Stimulated activated naive CD8-positive, alpha-beta T cell treated with anti-CD3 and anti-CD28 coated beads, Interleukin-15, amount 100 ng/mL, for 72 hours (primary cell): ENCODE measurements around the gene TMIGD2.
"Not testable (repeated sequence)": the region's sequence is repeated elsewhere in the genome, so short reads cannot be mapped to it uniquely, and the experiment has no call there.

Source experiments
- ATAC-seq: fragments of 150-1000 bp; cut with Tn5 transposase; 2 replicates; pipeline ENCODE4 v1.10.0; 2021; ENCODE audit warnings: mild to moderate bottlenecking, moderate library complexity
- DNase-seq, 2 donors: peaks; one replicate each; pipeline ENCODE4 v3.0.0; 2021 to 2022
- H3K27ac Mint-ChIP-seq, 2 donors: one replicate each; pipeline ENCODE4 v1.8.0; 2022; ENCODE audit warnings: mild to moderate bottlenecking in 2 of 2, mixed read lengths in 2 of 2, moderate library complexity in 2 of 2
- H3K27me3 Mint-ChIP-seq: one replicate; pipeline ENCODE4 v1.8.0; 2022; ENCODE audit warnings: mixed read lengths
- H3K4me1 Mint-ChIP-seq: one replicate; pipeline ENCODE4 v1.8.0; 2022; ENCODE audit warnings: mild to moderate bottlenecking, mixed read lengths
- H3K4me3 Mint-ChIP-seq, 2 donors: one replicate each; pipeline ENCODE4 v1.8.0; 2022; ENCODE audit warnings: mild to moderate bottlenecking in 2 of 2, mixed read lengths in 2 of 2, moderate library complexity in 1 of 2
- H3K9me3 Mint-ChIP-seq, 2 donors: one replicate each; pipeline ENCODE4 v1.8.0; 2022; ENCODE audit warnings: mixed read lengths in 2 of 2

Gene TMIGD2

GRCh38 chr19:4329858-4330257, 27.7 kb upstream of the TMIGD2 start:
- H3K27me3 Mint-ChIP-seq = peaks cover 7% of the 10 kb centered on the region
- ATAC-seq = no peak

GRCh38 chr19:4328991-4329681, 26.9 kb upstream of the TMIGD2 start:
- Mint-ChIP-seq H3K27ac (peak overlapping the region; percentile 78 to 82), H3K4me1 (peaks cover 47% of the 10 kb centered on the region), H3K4me3 (peak overlapping the region; percentile 79 to 87)
- not testable (repeated sequence) for H3K9me3 Mint-ChIP-seq, H3K27me3 Mint-ChIP-seq, ATAC-seq
- peak; percentile 42 to 61 for DNase-seq

More at GRCh38 chr19:4329858-4330257, 27.7 kb upstream of the TMIGD2 start:
- DNase-seq = no peak
- Mint-ChIP-seq H3K27ac (no peak overlapping the region), H3K9me3 (peaks cover 8 to 10% of the 10 kb centered on the region in 2 donors), H3K4me1 (peaks cover 47% of the 10 kb centered on the region), H3K4me3 (peak overlapping the region; percentile 79 to 87)

GRCh38 chr19:4328243-4328990, 26.2 kb upstream of the TMIGD2 start:
- Mint-ChIP-seq H3K27me3 (peaks cover 7% of the 10 kb centered on the region), H3K4me3 (peak overlapping the region; percentile 79 to 87)
- peak; percentile 97 to 98 for DNase-seq

GRCh38 chr19:4327877-4328242, 25.7 kb upstream of the TMIGD2 start:
- Mint-ChIP-seq H3K9me3 (no peaks in the 10 kb centered on the region), H3K4me1 (peaks cover 47% of the 10 kb centered on the region), H3K27ac (peak overlapping the region in 1 of 2 donors; percentile 66), H3K27me3 (peaks cover 7% of the 10 kb centered on the region), H3K4me3 (peak overlapping the region; percentile 79 to 87)
- DNase-seq (no peak), ATAC-seq (peak; percentile 25)

More at GRCh38 chr19:4328243-4328990, 26.2 kb upstream of the TMIGD2 start:
- ATAC-seq = peak; percentile 90
- peaks cover 47% of the 10 kb centered on the region for H3K4me1 Mint-ChIP-seq
- H3K9me3 Mint-ChIP-seq = no peaks in the 10 kb centered on the region
- H3K27ac Mint-ChIP-seq = peak overlapping the region; percentile 74 to 82

GRCh38 chr19:4327252-4327876, 25.2 kb upstream of the TMIGD2 start:
- ATAC-seq (peak; percentile 54), DNase-seq (peak; percentile 80 to 85)
- Mint-ChIP-seq H3K9me3 (no peaks in the 10 kb centered on the region), H3K4me1 (peaks cover 47% of the 10 kb centered on the region), H3K27ac (peak overlapping the region in 1 of 2 donors; percentile 48), H3K4me3 (peak overlapping the region; percentile 79 to 87), H3K27me3 (peaks cover 7% of the 10 kb centered on the region)

GRCh38 chr19:4326837-4327251, 24.7 kb upstream of the TMIGD2 start:
- Mint-ChIP-seq H3K9me3 (peaks cover 0 to 4% of the 10 kb centered on the region in 2 donors), H3K4me1 (peaks cover 47% of the 10 kb centered on the region), H3K4me3 (peak overlapping the region; percentile 79 to 87), H3K27ac (no peak overlapping the region), H3K27me3 (peaks cover 7% of the 10 kb centered on the region)
- ATAC-seq (no peak), DNase-seq (no peak)

- no peak for DNase-seq
- Mint-ChIP-seq H3K27ac (peak overlapping the region in 1 of 2 donors; percentile 27), H3K27me3 (peaks cover 7% of the 10 kb centered on the region), H3K4me3 (peak overlapping the region; percentile 72 to 87), H3K4me1 (peaks cover 47% of the 10 kb centered on the region), H3K9me3 (peaks cover 0 to 10% of the 10 kb centered on the region in 2 donors)
- no peak for ATAC-seq
These were observed 24.1 kb upstream of the TMIGD2 start for GRCh38 chr19:4326215-4326836.

GRCh38 chr19:4324228-4324627, 22.0 kb upstream of the TMIGD2 start:
- Mint-ChIP-seq H3K4me3 (no peak overlapping the region), H3K27ac (no peak overlapping the region), H3K9me3 (peaks cover 16 to 30% of the 10 kb centered on the region in 2 donors), H3K4me1 (peaks cover 35% of the 10 kb centered on the region), H3K27me3 (peaks cover 7% of the 10 kb centered on the region)
- DNase-seq (no peak), ATAC-seq (no peak)

GRCh38 chr19:4323692-4324091, 21.5 kb upstream of the TMIGD2 start:
- Mint-ChIP-seq H3K27me3 (peaks cover 7% of the 10 kb centered on the region), H3K9me3 (peaks cover 21 to 36% of the 10 kb centered on the region in 2 donors), H3K4me3 (no peak overlapping the region), H3K27ac (no peak overlapping the region), H3K4me1 (peaks cover 32% of the 10 kb centered on the region)
- ATAC-seq (no peak), DNase-seq (no peak)

- peaks cover 23 to 38% of the 10 kb centered on the region in 2 donors for H3K9me3 Mint-ChIP-seq
- ATAC-seq = no peak
These were observed 20.9 kb upstream of the TMIGD2 start for GRCh38 chr19:4322942-4323665.

GRCh38 chr19:4320419-4320818, 18.2 kb upstream of the TMIGD2 start:
- ATAC-seq (no peak), DNase-seq (no peak)
- Mint-ChIP-seq H3K9me3 (peaks cover 23 to 38% of the 10 kb centered on the region in 2 donors), H3K4me3 (no peak overlapping the region), H3K27ac (no peak overlapping the region), H3K27me3 (no peaks in the 10 kb centered on the region), H3K4me1 (peaks cover 3% of the 10 kb centered on the region)

More at GRCh38 chr19:4322942-4323665, 20.9 kb upstream of the TMIGD2 start:
- DNase-seq = no peak
- H3K4me3 Mint-ChIP-seq = no peak overlapping the region
- peaks cover 26% of the 10 kb centered on the region for H3K4me1 Mint-ChIP-seq
- peaks cover 7% of the 10 kb centered on the region for H3K27me3 Mint-ChIP-seq
- H3K27ac Mint-ChIP-seq = no peak overlapping the region

- H3K4me1 Mint-ChIP-seq = no peaks in the 10 kb centered on the region
- H3K27ac Mint-ChIP-seq = peak overlapping the region in 1 of 2 donors; percentile 14
- no peak overlapping the region for H3K4me3 Mint-ChIP-seq
- ATAC-seq (no peak), DNase-seq (no peak)
- H3K9me3 Mint-ChIP-seq = peaks cover 23 to 38% of the 10 kb centered on the region in 2 donors
- H3K27me3 Mint-ChIP-seq = no peaks in the 10 kb centered on the region
These were observed 17.0 kb upstream of the TMIGD2 start for GRCh38 chr19:4319067-4319718.

- no peaks in the 10 kb centered on the region for H3K4me1 Mint-ChIP-seq
- H3K27me3 Mint-ChIP-seq = no peaks in the 10 kb centered on the region
- DNase-seq = no peak
- no peak overlapping the region for H3K27ac Mint-ChIP-seq
- H3K9me3 Mint-ChIP-seq = peaks cover 23 to 38% of the 10 kb centered on the region in 2 donors
- H3K4me3 Mint-ChIP-seq = no peak overlapping the region
- no peak for ATAC-seq
These were observed 16.3 kb upstream of the TMIGD2 start for GRCh38 chr19:4318460-4318859.

GRCh38 chr19:4316956-4317355, 14.8 kb upstream of the TMIGD2 start:
- no peak for DNase-seq
- Mint-ChIP-seq H3K27ac (no peak overlapping the region), H3K4me3 (no peak overlapping the region), H3K27me3 (no peaks in the 10 kb centered on the region), H3K9me3 (peaks cover 23 to 35% of the 10 kb centered on the region in 2 donors), H3K4me1 (no peaks in the 10 kb centered on the region)
- no peak for ATAC-seq
